PC-9 (cell line): Measurements from ENCODE around the gene CADM4. TPM values are rescaled to one million over a fixed set of nuclear protein-coding genes. Genes with fewer than 3 reads are reported as not detected.
A peak's percentile ranks its signal among the peaks of the same experiment; 100 is the strongest.

Experiments used
- BruUV-seq: library from RNA; stranded (reverse); fragments of 400-500 nt; replicated peaks from 2 replicates; lab custom pipeline; 2021; lab: Mats Ljungman, UMichigan
- CTCF ChIA-PET: fragments of 300-600 bp; sonication (Branson Sonifier 250); formaldehyde crosslinking; loops from one replicate; lab custom pipeline; 2022; ENCODE audit warnings: antibody characterized with exemption; lab: Charles Lee
- POLR2A ChIA-PET: fragments of 300-600 bp; sonication (Branson Sonifier 250); formaldehyde crosslinking; loops from one replicate; lab custom pipeline; 2022; ENCODE audit warnings: antibody characterized with exemption; ENCODE audit not compliant: unreplicated experiment; lab: Charles Lee
- DNase-seq, 2 experiments: peaks; one replicate each; pipeline versions ENCODE4 v3.0.0 to v3.0.0-alpha.2; 2015 to 2022; ENCODE audit warnings: mixed read lengths in 1 of 2
- H2AFZ ChIP-seq: fragments of 200-600 bp; sonication (generic); 2 replicates; pipeline ENCODE4 v1.8.1; 2017; ENCODE audit warnings: antibody characterized with exemption
- H3F3A ChIP-seq: fragments of 200-600 bp; sonication (generic); 2 replicates; pipeline ENCODE4 v1.8.1; 2017; ENCODE audit warnings: antibody characterized with exemption, mild to moderate bottlenecking, low read depth; ENCODE audit not compliant: insufficient read depth
- H3K27ac ChIP-seq: fragments of 200-600 bp; sonication (generic); 2 replicates; pipeline ENCODE4 v1.6.1; 2016; ENCODE audit warnings: mixed run types
- H3K27me3 ChIP-seq: fragments of 200-600 bp; sonication (generic); 2 replicates; pipeline ENCODE4 v1.6.1; 2016; ENCODE audit warnings: low read depth, mixed run types; ENCODE audit not compliant: insufficient read depth
- H3K36me3 ChIP-seq: fragments of 200-600 bp; sonication (generic); 2 replicates; pipeline ENCODE4 v1.6.1; 2016; ENCODE audit warnings: low read depth, mixed run types
- H3K4me1 ChIP-seq: fragments of 200-600 bp; sonication (generic); replicated peaks from 2 replicates; pipeline ENCODE4 v1.6.1; 2016; ENCODE audit warnings: mixed run types; ENCODE audit not compliant: insufficient read depth
- H3K4me2 ChIP-seq: fragments of 200-600 bp; sonication (generic); 2 replicates; pipeline ENCODE4 v1.6.1; 2017; ENCODE audit warnings: mixed run types
- H3K4me3 ChIP-seq: fragments of 200-600 bp; sonication (generic); 2 replicates; pipeline ENCODE4 v1.6.1; 2016; ENCODE audit warnings: mixed run types
- H3K79me2 ChIP-seq: fragments of 200-600 bp; sonication (generic); 2 replicates; pipeline ENCODE4 v1.6.1; 2017; ENCODE audit warnings: low read depth, mixed run types
- H3K9me2 ChIP-seq: fragments of 200-600 bp; sonication (generic); 2 replicates; pipeline ENCODE4 v1.8.1; 2017; ENCODE audit warnings: mild to moderate bottlenecking; ENCODE audit not compliant: insufficient read depth
- H3K9me3 ChIP-seq: fragments of 200-600 bp; sonication (generic); 2 replicates; pipeline ENCODE4 v1.8.1; 2016; ENCODE audit warnings: low read depth; ENCODE audit not compliant: insufficient read depth
- H4K20me1 ChIP-seq: fragments of 200-600 bp; sonication (generic); 2 replicates; pipeline ENCODE4 v1.8.1; 2017; ENCODE audit not compliant: insufficient read depth
- CTCF ChIP-seq: fragments of 200-600 bp; sonication (generic); conservative IDR thresholded peaks from 2 replicates; pipeline ENCODE4 v1.6.1; 2017; ENCODE audit warnings: mixed run types, antibody characterized with exemption, mild to moderate bottlenecking, moderate library complexity
- EZH2 ChIP-seq: fragments of 200-600 bp; sonication (generic); IDR thresholded peaks from 2 replicates; pipeline ENCODE4 v1.8.0; 2017; ENCODE audit warnings: antibody characterized with exemption, low read depth
- intact Hi-C: fragments of 100-400 bp; cut with micrococcal nuclease; formaldehyde crosslinking; loops from one replicate; pipeline ENCODE4 v1.10.0; 2022; ENCODE audit not compliant: unreplicated experiment
- total RNA-seq: library from RNA; stranded (reverse); gene quantifications from 2 replicates; pipeline ENCODE4 v1.2.3, GENCODE V29; 2021

CADM4 gene
- total RNA-seq, 1 experiment from 2014 or later = 71.1 TPM

DNA sequence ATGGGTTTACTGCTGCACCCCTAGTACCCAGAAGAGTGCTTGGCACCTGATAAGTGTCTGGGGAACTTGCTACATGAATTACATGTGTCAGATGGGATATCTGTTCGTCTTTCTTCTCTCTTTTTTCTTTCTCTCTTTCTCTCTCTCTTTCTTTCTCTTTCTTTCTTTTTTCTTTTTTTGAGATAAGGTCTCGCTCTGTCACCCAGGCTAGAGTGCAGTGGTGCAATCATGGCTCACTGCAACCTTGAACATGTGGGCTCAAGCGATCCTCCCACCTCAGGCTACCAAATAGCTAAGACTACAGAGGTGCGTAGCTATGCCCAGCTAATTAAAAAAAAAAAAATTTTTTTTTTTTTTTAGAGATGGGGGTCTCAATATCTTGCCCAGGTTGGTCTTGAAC, 6.1 kb downstream of the CADM4 start:
- Histone ChIP-seq H3K4me2 (no peak overlapping the region), H3K9me3 (no peaks in the 10 kb centered on the region), H3K4me3 (no peak overlapping the region), H2AFZ (no peak overlapping the region), H3K27me3 (no peaks in the 10 kb centered on the region), H3K36me3 (no peaks in the 10 kb centered on the region), H3K27ac (no peak overlapping the region), H3K79me2 (no peaks in the 10 kb centered on the region), H3K9me2 (no peaks in the 10 kb centered on the region), H4K20me1 (no peaks in the 10 kb centered on the region), H3K4me1 (peaks cover under 1% of the 10 kb centered on the region; the same call in 1 of the 2 replicates), H3F3A (0 out of 2 replicates have a peak, but pooled peaks cover 11% of the 10 kb centered on the region)
- TF ChIP-seq EZH2 (no peak), CTCF (no peak)
- no TSS peak for BruUV-seq
- intact Hi-C loops = no loop called here
- ChIA-PET POLR2A (interaction anchor here (0.6 kb wide), 1 partner anchor 35 kb away, joined by 4 read pairs; no protein-coding TSS in a partner anchor), CTCF (no interaction called here)
- no peak for DNase-seq

GRCh38 chr19:43631491-43631890, 8.2 kb downstream of the CADM4 start:
- no peak overlapping the region for H3K27ac ChIP-seq

GRCh38 chr19:43628646-43629326, 10.9 kb downstream of the CADM4 start:
- Histone ChIP-seq H3K79me2 (no peaks in the 10 kb centered on the region), H3K9me2 (no peaks in the 10 kb centered on the region), H3K4me2 (no peak overlapping the region), H3K4me3 (no peak overlapping the region), H3F3A (peaks cover 6% of the 10 kb centered on the region; the same call in 1 of the 2 replicates), H3K9me3 (no peaks in the 10 kb centered on the region), H4K20me1 (no peaks in the 10 kb centered on the region), H3K27ac (no peak overlapping the region), H2AFZ (no peak overlapping the region), H3K36me3 (no peaks in the 10 kb centered on the region), H3K4me1 (no peaks in the 10 kb centered on the region), H3K27me3 (no peaks in the 10 kb centered on the region)
- no peak for TF ChIP-seq CTCF
- TF ChIP-seq EZH2 = no peak
- CTCF ChIA-PET = no interaction called here
- DNase-seq = no peak
- POLR2A ChIA-PET = no interaction called here
- intact Hi-C loops = no loop called here
- no TSS peak for BruUV-seq

More at GRCh38 chr19:43631491-43631890, 8.2 kb downstream of the CADM4 start:
- ChIA-PET CTCF (no interaction called here), POLR2A (no interaction called here)
- Histone ChIP-seq H3K4me2 (no peak overlapping the region), H3K9me3 (no peaks in the 10 kb centered on the region), H3K9me2 (no peaks in the 10 kb centered on the region), H3K36me3 (no peaks in the 10 kb centered on the region), H3K27me3 (no peaks in the 10 kb centered on the region), H3K4me1 (no peaks in the 10 kb centered on the region; the same call in 1 of the 2 replicates), H4K20me1 (no peaks in the 10 kb centered on the region), H3F3A (no peaks in the 10 kb centered on the region), H3K79me2 (no peaks in the 10 kb centered on the region), H2AFZ (no peak overlapping the region), H3K4me3 (no peak overlapping the region)
- no peak for TF ChIP-seq CTCF
- TF ChIP-seq EZH2 = no peak
- intact Hi-C loops = no loop called here
- peak in 1 of 2 experiments; percentile 50 for DNase-seq
- BruUV-seq = no TSS peak
